ENCODE data around the gene PACS2.

GRCh38 chr14:105388110-105388951, 73.8 kb downstream of the PACS2 start:
- TF ChIP-seq GABPA (IDR thresholded peaks at IDR 0.05; ENCODE audit: low read depth) (no peak), EP300 (IDR thresholded peaks at IDR 0.05; ENCODE audit: borderline replicate concordance in 1 of 2, low read depth in 1 of 2, low read length in 1 of 2) (no peak), CTCF (IDR thresholded peaks at IDR 0.05) (no peak), NRF1 (IDR thresholded peaks at IDR 0.05; ENCODE audit: low read depth, low read length) (no peak), MAX (IDR thresholded peaks at IDR 0.05; ENCODE audit: low read depth) (no peak), CHD2 (IDR thresholded peaks at IDR 0.05; ENCODE audit: low read length, partially characterized antibody) (no peak), TCF12 (IDR thresholded peaks at IDR 0.05) (no peak), POLR2AphosphoS5 (IDR thresholded peaks at IDR 0.05; ENCODE audit: low read depth, low read length) (no peak), REST (IDR thresholded peaks at IDR 0.05; ENCODE audit: low read depth, low read length) (no peak), MEF2A (IDR thresholded peaks at IDR 0.05; ENCODE audit: borderline replicate concordance, low read depth) (no peak)

Data from SK-N-SH (cell line).